Fibroblast of skin of scalp (primary cell): Measurements from ENCODE around the gene EGR2.
A peak's percentile ranks its signal among the peaks of the same experiment; 100 is the strongest.

Experiments used
- DNase-seq: peaks from one replicate; pipeline ENCODE4 v3.0.0-alpha.2; 2013

The EGR2 gene

GRCh38 chr10:62817766-62818425, 1.7 kb upstream of the EGR2 start:
- peak; percentile 66 for DNase-seq

- DNase-seq, result no peak
These were observed 1.1 kb upstream of the EGR2 start for GRCh38 chr10:62817121-62817765.

GRCh38 chr10:62816076-62816330, 163 bp downstream of the EGR2 start:
- DNase-seq, result no peak

- DNase-seq, result no peak
These were observed 638 bp downstream of the EGR2 start for GRCh38 chr10:62815381-62816075.

GRCh38 chr10:62814756-62815380, 1.3 kb downstream of the EGR2 start:
- no peak for DNase-seq

GRCh38 chr10:62813981-62814380, 2.2 kb downstream of the EGR2 start:
- DNase-seq, result no peak

GRCh38 chr10:62813453-62813852, 2.7 kb downstream of the EGR2 start:
- no peak for DNase-seq

- DNase-seq, result no peak
These were observed 3.3 kb downstream of the EGR2 start for GRCh38 chr10:62812672-62813439.

- DNase-seq, result no peak
These were observed 4.8 kb downstream of the EGR2 start for GRCh38 chr10:62811159-62811875.

GRCh38 chr10:62810156-62810902, 5.8 kb downstream of the EGR2 start:
- DNase-seq, result no peak

GRCh38 chr10:62806251-62806650, 9.9 kb downstream of the EGR2 start:
- DNase-seq, result no peak

GRCh38 chr10:62805231-62806099, 10.7 kb downstream of the EGR2 start:
- DNase-seq, result peak; percentile 50

GRCh38 chr10:62804356-62805230, 11.6 kb downstream of the EGR2 start, which contains the start of gene ADO:
TSS of gene ADO (plus strand) at chr10:62804720. CDS start at chr10:62805060, 340 bp downstream.
- DNase-seq, result peak; percentile 85

- no peak for DNase-seq
These were observed 12.3 kb downstream of the EGR2 start for GRCh38 chr10:62803724-62804355.

- no peak for DNase-seq
These were observed 14.3 kb downstream of the EGR2 start for GRCh38 chr10:62801871-62802270.

- no peak for DNase-seq
These were observed 19.3 kb downstream of the EGR2 start for GRCh38 chr10:62796896-62797295.

GRCh38 chr10:62795762-62796161, 20.4 kb downstream of the EGR2 start:
- no peak for DNase-seq

GRCh38 chr10:62795100-62795499, 21.1 kb downstream of the EGR2 start:
- no peak for DNase-seq

- peak; percentile 90 for DNase-seq
These were observed 21.9 kb downstream of the EGR2 start for GRCh38 chr10:62794306-62794705.
